Activated CD4-positive, alpha-beta memory T cell treated with anti-CD3 and anti-CD28 coated beads, Interleukin-2, amount 10 ng/mL, durations not matched to agents 7 days and 5 days (primary cell): Measurements from ENCODE around the gene SENP3. TPM values are rescaled to one million over a fixed set of nuclear protein-coding genes. Genes with fewer than 3 reads are reported as not detected.

Experiments used
- CTCF ChIA-PET: fragments of 350-600 bp; sonication (Branson Sonifier 250); formaldehyde crosslinking; loops from one replicate; lab custom pipeline; 2021; ENCODE audit warnings: antibody characterized with exemption, inconsistent platforms; lab: Charles Lee
- POLR2A ChIA-PET: fragments of 350-600 bp; sonication (Branson Sonifier 250); formaldehyde crosslinking; loops from one replicate; lab custom pipeline; 2021; ENCODE audit warnings: antibody characterized with exemption; lab: Charles Lee
- DNase-seq: peaks from one replicate; pipeline ENCODE4 v3.0.0-alpha.2; 2020
- H3K27ac Mint-ChIP-seq: one replicate; pipeline ENCODE4 v1.8.0; 2021; ENCODE audit warnings: mild to moderate bottlenecking, mixed read lengths
- H3K27me3 Mint-ChIP-seq: one replicate; pipeline ENCODE4 v1.8.0; 2021; ENCODE audit warnings: mixed read lengths
- H3K36me3 Mint-ChIP-seq: one replicate; pipeline ENCODE4 v1.8.0; 2021; ENCODE audit warnings: low read depth, mixed read lengths
- H3K4me1 Mint-ChIP-seq: one replicate; pipeline ENCODE4 v1.8.0; 2021; ENCODE audit warnings: mixed read lengths
- H3K4me3 Mint-ChIP-seq: one replicate; pipeline ENCODE4 v1.8.0; 2021; ENCODE audit warnings: mild to moderate bottlenecking, mixed read lengths
- H3K9me3 Mint-ChIP-seq: one replicate; pipeline ENCODE4 v1.8.0; 2021; ENCODE audit warnings: mixed read lengths
- total RNA-seq, 2 experiments: library from RNA; stranded (reverse); gene quantifications; one replicate each; pipeline ENCODE4 v1.2.3, GENCODE V29; 2021

The SENP3 gene
- total RNA-seq, 2 experiments from 2014 or later: 37.6 to 39.9 TPM

DNA sequence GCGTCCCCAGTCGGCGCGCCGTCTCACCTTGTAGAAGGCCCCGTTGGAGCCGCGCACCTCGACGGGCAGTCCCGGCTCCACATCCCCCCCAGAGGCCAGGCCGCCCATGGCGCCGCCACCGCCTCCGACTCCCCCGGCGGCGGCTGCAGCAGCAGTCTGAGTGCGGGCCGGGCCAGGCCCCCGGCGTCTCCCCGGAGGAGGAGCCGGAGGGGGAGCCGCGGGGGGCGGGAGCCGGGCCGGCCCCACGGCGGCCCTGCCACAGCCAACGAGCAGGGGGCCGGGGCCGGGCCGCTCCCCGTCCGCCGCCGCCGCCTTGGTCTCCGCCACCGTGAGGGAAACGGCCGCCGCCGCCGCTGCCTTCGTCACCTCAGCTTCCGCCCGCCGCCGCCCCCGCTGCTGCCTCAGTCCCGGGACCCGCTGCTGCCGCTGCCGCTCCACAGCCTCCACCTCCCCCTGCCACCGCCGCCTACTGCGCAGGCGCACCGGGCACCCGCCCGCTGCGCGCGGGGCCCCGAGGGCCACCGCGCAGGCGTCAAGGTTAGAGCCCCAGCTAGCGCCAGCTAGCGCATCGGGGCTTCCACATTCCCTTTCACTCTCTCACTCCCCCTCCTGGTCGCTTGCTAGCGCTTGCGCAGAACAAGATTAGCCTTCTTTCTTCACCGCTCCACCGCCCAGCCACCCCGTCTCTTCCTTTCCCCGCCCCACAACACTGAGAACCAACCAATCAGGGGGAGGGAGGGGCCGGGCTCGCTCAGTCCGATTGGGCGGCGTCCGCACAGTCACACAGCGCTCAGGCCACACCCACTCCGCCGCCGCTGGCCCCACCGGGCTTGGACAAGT lies 52.9 kb downstream of the SENP3 start, which contains the start of gene FXR2:
FXR2 (minus strand) TSS at position 473 of the 840 bp plus-strand sequence; CDS start at position 108, 365 bp downstream.
- peak within 1 kb of the TSS; percentile 82 for H3K27ac Mint-ChIP-seq
- no peaks in the 10 kb centered on the region for H3K27me3 Mint-ChIP-seq
- DNase-seq: peak; percentile 99
- peaks cover 27% of the 10 kb centered on the region for H3K4me1 Mint-ChIP-seq
- peaks cover 14% of the 10 kb centered on the region for H3K36me3 Mint-ChIP-seq
- H3K4me3 Mint-ChIP-seq: peak within 1 kb of the TSS; percentile 89
- CTCF ChIA-PET: interaction anchor here (0.6 to 5.1 kb wide), 24 partner anchors 9 to 564 kb away, joined by 3 to 56 read pairs (median 3); partner anchors contain the start of genes GABARAP, SAT2, SOX15 and TMEM102
- POLR2A ChIA-PET: interaction anchor here (0.6 to 4.8 kb wide), 17 partner anchors 9 to 681 kb away, joined by 3 to 62 read pairs (median 4); partner anchors contain the start of genes CD68, MPDU1, POLR2A and SAT2
- H3K9me3 Mint-ChIP-seq: no peaks in the 10 kb centered on the region

DNA sequence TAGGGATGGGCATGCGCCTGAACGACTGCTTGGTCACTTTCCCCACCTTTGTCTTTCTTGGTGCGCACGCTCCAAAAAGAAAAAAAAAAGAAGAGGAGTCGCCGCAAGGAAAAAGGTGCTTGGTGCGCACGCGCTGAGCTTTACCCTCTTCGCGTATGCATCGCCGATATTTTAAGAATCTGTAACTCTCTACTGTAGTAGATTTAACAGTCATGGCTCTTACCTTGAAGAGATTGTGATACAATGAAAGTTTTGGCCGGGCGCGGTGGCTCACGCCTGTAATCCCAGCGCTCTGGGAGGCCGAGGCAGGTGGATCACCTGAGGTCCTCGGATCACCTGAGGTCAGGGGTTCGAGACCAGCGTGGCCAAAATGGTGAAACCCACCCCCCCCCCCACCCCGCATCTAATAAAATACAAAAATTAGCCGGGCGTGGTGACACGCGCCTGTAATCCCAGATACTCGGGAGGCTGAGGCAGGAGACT lies 53.6 kb downstream of the SENP3 start:
- H3K27ac Mint-ChIP-seq: peak overlapping the region; percentile 82
- H3K9me3 Mint-ChIP-seq: no peaks in the 10 kb centered on the region
- H3K27me3 Mint-ChIP-seq: no peaks in the 10 kb centered on the region
- POLR2A ChIA-PET: interaction anchor here (0.6 to 4.8 kb wide), 12 partner anchors 12 to 680 kb away, joined by 3 to 62 read pairs (median 4); partner anchors contain the start of genes MPDU1, POLR2A, SAT2 and SLC25A35
- H3K4me1 Mint-ChIP-seq: peaks cover 27% of the 10 kb centered on the region
- H3K36me3 Mint-ChIP-seq: peaks cover 14% of the 10 kb centered on the region
- H3K4me3 Mint-ChIP-seq: peak overlapping the region; percentile 76
- no peak for DNase-seq
- CTCF ChIA-PET: interaction anchor here (0.7 to 5.1 kb wide), 20 partner anchors 9 to 478 kb away, joined by 3 to 56 read pairs (median 4); partner anchors contain the start of genes GABARAP, SAT2, SOX15 and TP53

DNA sequence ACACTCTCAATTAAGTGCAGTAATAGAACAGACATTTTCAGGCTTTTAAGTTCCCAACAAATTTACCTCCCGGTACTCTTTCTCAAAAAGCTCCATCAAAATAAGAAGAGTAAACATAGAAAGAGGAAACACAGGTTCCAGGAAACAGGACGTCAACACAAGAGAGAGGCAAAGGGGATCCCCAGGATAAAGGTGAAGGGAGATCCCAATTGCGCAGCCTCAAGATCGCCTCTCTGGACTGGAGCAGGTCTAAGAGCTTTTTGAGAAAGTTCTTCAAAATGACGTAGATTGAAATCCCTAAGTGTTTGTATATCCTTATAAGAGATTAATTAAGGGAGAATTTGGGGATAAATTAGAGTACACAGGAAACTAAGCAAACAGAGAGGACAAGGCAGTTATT lies 56.9 kb downstream of the SENP3 start:
- Mint-ChIP-seq H3K4me3 (no peak overlapping the region), H3K36me3 (peaks cover 2% of the 10 kb centered on the region), H3K4me1 (peaks cover 5% of the 10 kb centered on the region), H3K27me3 (no peaks in the 10 kb centered on the region), H3K9me3 (no peaks in the 10 kb centered on the region), H3K27ac (no peak overlapping the region)
- CTCF ChIA-PET: interaction anchor here (1.1 to 1.8 kb wide), 2 partner anchors 9 to 29 kb away, joined by 4 to 5 read pairs; partner anchors contain the start of genes SAT2 and SOX15
- DNase-seq: no peak
- POLR2A ChIA-PET: no interaction called here

DNA sequence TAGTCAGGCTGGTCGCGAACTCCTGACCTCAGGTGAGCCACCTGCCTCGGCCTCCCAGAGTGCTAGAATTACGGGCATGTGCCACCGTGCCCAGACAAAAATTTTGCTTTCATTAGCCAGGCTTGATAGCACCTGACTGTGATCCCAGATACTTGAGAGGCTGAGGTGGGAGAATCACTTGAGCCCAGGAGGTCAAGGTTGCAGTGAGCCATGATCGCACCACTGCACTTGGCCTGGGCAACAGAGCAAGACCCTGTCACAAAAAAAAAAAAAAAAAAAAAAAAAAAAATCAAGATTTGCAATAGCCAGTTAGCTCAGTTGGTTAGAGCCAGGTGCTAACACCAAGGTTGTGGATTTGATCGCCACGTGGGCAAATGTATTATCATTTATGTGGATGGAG lies 59.1 kb downstream of the SENP3 start:
- Mint-ChIP-seq H3K27me3 (no peaks in the 10 kb centered on the region), H3K9me3 (no peaks in the 10 kb centered on the region), H3K4me1 (no peaks in the 10 kb centered on the region), H3K4me3 (no peak overlapping the region), H3K27ac (no peak overlapping the region), H3K36me3 (no peaks in the 10 kb centered on the region)
- DNase-seq: no peak
- ChIA-PET CTCF (interaction anchor here (0.6 kb wide), 2 partner anchors 52 to 575 kb away, joined by 3 to 5 read pairs; no protein-coding TSS in a partner anchor), POLR2A (interaction anchor here (1.6 kb wide), 1 partner anchor 66 kb away, joined by 3 read pairs; the partner anchor contains the start of gene TP53)

Other genes with a start within 250 kb of the SENP3 start
- 10 to 100 TPM; 69.8 to 74.7 TPM for gene GPS2, start 246.6 kb upstream of the SENP3 start, total RNA-seq
- gene NEURL4, start 232.6 kb upstream of the SENP3 start, total RNA-seq: 10 to 100 TPM; 28.4 to 31.2 TPM
- 100 to 1,000 TPM; 682 to 709 TPM for gene ACAP1, start 225.4 kb upstream of the SENP3 start, total RNA-seq
- gene KCTD11, start 209.8 kb upstream of the SENP3 start, total RNA-seq: 1 to 10 TPM; 5.8 to 5.9 TPM
- not detected for gene TMEM95, start 206.8 kb upstream of the SENP3 start, total RNA-seq
- under 1 TPM; 0.25 to 0.86 TPM for gene TNK1, start 180.8 kb upstream of the SENP3 start, total RNA-seq
- gene PLSCR3, start 167.4 kb upstream of the SENP3 start, total RNA-seq: 100 to 1,000 TPM; 149 to 156 TPM
- 10 to 100 TPM; 73.2 to 77.0 TPM for gene TMEM256, start 157.8 kb upstream of the SENP3 start, total RNA-seq
- 1 to 10 TPM; 3.2 to 3.7 TPM for gene NLGN2, start 154.1 kb upstream of the SENP3 start, total RNA-seq
- gene SPEM1, start 141.6 kb upstream of the SENP3 start, total RNA-seq: not detected
- not detected for gene SPEM2, start 136.3 kb upstream of the SENP3 start, total RNA-seq
- gene SPEM3, start 133.1 kb upstream of the SENP3 start, total RNA-seq: not detected
- gene TMEM102, start 126.5 kb upstream of the SENP3 start, total RNA-seq: 10 to 100 TPM; 18.0 TPM
- 10 to 100 TPM in 1 of 2 experiments, 1 to 10 TPM in 1; 8.9 to 10.8 TPM for gene FGF11, start 122.4 kb upstream of the SENP3 start, total RNA-seq
- gene CHRNB1, start 116.9 kb upstream of the SENP3 start, total RNA-seq: 10 to 100 TPM; 13.0 to 14.6 TPM
- 10 to 100 TPM; 27.4 to 27.9 TPM for gene ZBTB4, start 82.3 kb upstream of the SENP3 start, total RNA-seq
- gene SLC35G6, start 80.5 kb upstream of the SENP3 start, total RNA-seq: not detected
- gene POLR2A, start 77.6 kb upstream of the SENP3 start, total RNA-seq: 100 to 1,000 TPM; 169 to 172 TPM
- gene TNFSF12, start 12.9 kb upstream of the SENP3 start, total RNA-seq: 10 to 100 TPM; 79.8 to 86.7 TPM
- gene TNFSF13, start 3.2 kb upstream of the SENP3 start, total RNA-seq: 1 to 10 TPM; 1.8 to 2.0 TPM
- gene CD68, start 17.7 kb downstream of the SENP3 start, total RNA-seq: 10 to 100 TPM; 34.5 to 36.0 TPM
- 10 to 100 TPM; 54.1 to 58.6 TPM for gene MPDU1, start 21.9 kb downstream of the SENP3 start, total RNA-seq
- under 1 TPM; 0.30 to 0.40 TPM for gene SOX15, start 28.2 kb downstream of the SENP3 start, total RNA-seq
- 10 to 100 TPM; 30.4 to 31.2 TPM for gene FXR2, start 53.0 kb downstream of the SENP3 start, total RNA-seq
- gene SAT2, start 65.9 kb downstream of the SENP3 start, total RNA-seq: 10 to 100 TPM; 36.2 to 37.9 TPM
- gene SHBG, start 68.2 kb downstream of the SENP3 start, total RNA-seq: not detected
- gene ATP1B2, start 89.0 kb downstream of the SENP3 start, total RNA-seq: under 1 TPM; 0.25 to 0.50 TPM
- 100 to 1,000 TPM; 123 TPM for gene TP53, start 125.6 kb downstream of the SENP3 start, total RNA-seq
- gene WRAP53, start 126.6 kb downstream of the SENP3 start, total RNA-seq: 10 to 100 TPM; 18.6 to 18.8 TPM
- not detected for gene EFNB3, start 143.3 kb downstream of the SENP3 start, total RNA-seq
- not detected for gene DNAH2, start 155.8 kb downstream of the SENP3 start, total RNA-seq